Bronchial epithelial cell (primary cell): Measurements from ENCODE around the gene BTG2. TPM values are rescaled to one million over a fixed set of nuclear protein-coding genes. Genes with fewer than 3 reads are reported as not detected.

Experiments used
- DNase-seq: peaks from one replicate; pipeline ENCODE4 v3.0.0-alpha.2; 2010; ENCODE audit warnings: low read depth
- FAIRE-seq: peaks from 2 replicates; lab custom pipeline; 2011; peaks lifted over from hg19 to GRCh38; lab: Jason Lieb, UNC
- H3K27me3 ChIP-seq: 2 replicates; pipeline ENCODE4 v1.5.1; 2011; ENCODE audit warnings: low read length; ENCODE audit not compliant: control insufficient read depth, insufficient read depth
- H3K36me3 ChIP-seq: 2 replicates; pipeline ENCODE4 v1.5.1; 2011; ENCODE audit warnings: low read length; ENCODE audit not compliant: control insufficient read depth, insufficient read depth
- H3K4me3 ChIP-seq: 2 replicates; pipeline ENCODE4 v1.5.1; 2011; ENCODE audit warnings: mild to moderate bottlenecking, low read depth, low read length, control low read depth
- CTCF ChIP-seq: IDR thresholded peaks from 2 replicates; pipeline ENCODE4 v1.5.1; 2011; ENCODE audit warnings: mild to moderate bottlenecking, moderate library complexity, low read length, control low read depth, inconsistent platforms; ENCODE audit not compliant: insufficient read depth, severe bottlenecking
- total RNA-seq: library from RNA; depleted of rRNA; stranded (reverse); fragments of >200 nt; gene quantifications from 2 replicates; pipeline ENCODE4 v1.2.1, GENCODE V29; 2014

Gene BTG2
- total RNA-seq, 1 donor from 2014 or later, result 12.9 TPM

DNA sequence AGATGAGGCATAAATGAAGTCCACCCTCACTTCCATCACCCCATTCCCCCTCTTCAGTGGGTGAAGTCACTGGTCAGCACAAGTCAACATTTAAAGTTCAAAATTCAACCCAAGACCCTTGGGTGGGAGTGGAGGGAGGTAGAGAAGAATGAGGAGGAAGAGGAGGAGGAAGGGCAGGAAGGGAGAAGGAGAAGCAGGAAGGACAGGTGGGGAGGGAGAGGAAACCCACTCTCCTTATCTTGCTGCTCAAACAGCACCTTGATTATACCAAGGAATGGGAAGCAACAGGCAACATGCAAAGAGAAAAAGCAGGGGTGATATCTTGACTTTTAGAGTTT is 4.0 kb upstream of the BTG2 start:
- DNase-seq (no peak), FAIRE-seq (no peak)
- no peak overlapping the region for H3K4me3 ChIP-seq
- H3K27me3 ChIP-seq, result no peaks in the 10 kb centered on the region
- H3K36me3 ChIP-seq, result peaks cover 2% of the 10 kb centered on the region
- no peak for TF ChIP-seq CTCF

GRCh38 chr1:203302456-203302855 is 2.9 kb upstream of the BTG2 start:
- peaks cover 8% of the 10 kb centered on the region for H3K36me3 ChIP-seq
- TF ChIP-seq CTCF, result no peak
- no peaks in the 10 kb centered on the region for H3K27me3 ChIP-seq
- H3K4me3 ChIP-seq, result no peak overlapping the region
- no peak for DNase-seq
- FAIRE-seq, result no peak

DNA sequence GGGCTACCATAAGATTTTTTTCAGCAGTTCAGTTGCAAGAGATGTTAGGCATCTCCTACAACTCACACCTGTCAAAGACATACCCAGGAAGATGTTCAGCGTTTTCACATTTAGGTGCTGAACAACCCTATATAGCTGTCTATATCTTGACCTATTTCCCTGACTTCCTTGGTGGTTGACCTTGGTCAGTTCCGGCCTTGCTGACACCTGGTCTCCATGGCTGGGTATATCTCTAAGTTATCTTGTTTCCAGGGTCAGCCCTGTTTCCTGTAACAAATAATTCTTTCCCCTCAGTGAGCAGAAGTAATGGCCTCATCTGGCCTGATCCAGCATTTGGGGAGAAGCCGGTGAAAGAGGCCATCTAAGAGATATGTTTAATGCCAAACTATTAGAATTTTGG is 2.4 kb upstream of the BTG2 start:
- Histone ChIP-seq H3K27me3 (no peaks in the 10 kb centered on the region), H3K4me3 (no peak overlapping the region), H3K36me3 (peaks cover 11% of the 10 kb centered on the region)
- TF ChIP-seq CTCF, result no peak
- FAIRE-seq, result no peak
- DNase-seq, result no peak

DNA sequence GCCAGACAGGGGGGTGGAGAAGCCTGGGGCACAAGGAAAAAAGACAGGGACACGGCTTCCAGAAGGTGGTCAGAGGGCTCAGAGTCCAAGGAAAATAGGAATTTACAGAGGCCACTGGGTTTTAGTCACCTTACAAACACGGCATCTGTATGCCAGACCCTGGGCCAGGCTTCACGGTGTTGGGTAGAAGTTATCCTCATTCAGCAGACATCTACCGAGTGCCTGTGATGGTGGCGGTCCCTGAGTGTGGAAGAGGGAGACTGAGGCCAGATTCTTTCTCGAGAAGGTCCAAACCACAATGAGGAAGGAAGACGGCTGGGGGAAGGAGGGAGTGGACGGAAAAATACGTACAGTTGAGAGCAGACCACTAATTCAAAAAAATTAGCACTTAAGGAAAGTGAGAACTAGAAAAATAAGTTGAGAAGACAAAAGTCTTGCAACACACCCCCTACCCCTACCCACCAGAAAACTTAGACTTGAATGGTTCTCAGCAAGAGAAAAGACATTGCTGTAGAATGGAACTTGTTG is 864 bp upstream of the BTG2 start:
- TF ChIP-seq CTCF, result no peak
- no peak for FAIRE-seq
- no peak overlapping the region for H3K4me3 ChIP-seq
- H3K27me3 ChIP-seq, result no peaks in the 10 kb centered on the region
- peaks cover 14% of the 10 kb centered on the region for H3K36me3 ChIP-seq
- DNase-seq, result no peak

DNA sequence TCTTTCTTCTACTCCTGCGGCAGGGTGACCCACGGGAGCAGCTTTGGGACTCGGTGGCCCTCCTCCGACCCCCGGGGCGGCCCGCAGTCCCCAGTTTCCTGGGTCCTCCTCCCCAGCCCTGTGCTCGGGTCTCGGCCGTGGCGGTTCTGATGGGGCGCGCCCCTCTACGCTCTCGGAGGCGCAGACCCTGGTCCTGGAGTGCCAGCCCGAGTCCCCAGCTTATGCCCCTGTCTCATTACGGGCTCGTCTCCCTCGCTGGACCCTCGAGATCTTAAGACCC is 430 bp downstream of the BTG2 start:
- H3K4me3 ChIP-seq, result peak overlapping the region; percentile 81
- no peaks in the 10 kb centered on the region for H3K27me3 ChIP-seq
- TF ChIP-seq CTCF, result no peak
- H3K36me3 ChIP-seq, result peaks cover 14% of the 10 kb centered on the region
- DNase-seq (no peak), FAIRE-seq (no peak)
